ENCODE measurements around the gene KIAA0232.

DNA sequence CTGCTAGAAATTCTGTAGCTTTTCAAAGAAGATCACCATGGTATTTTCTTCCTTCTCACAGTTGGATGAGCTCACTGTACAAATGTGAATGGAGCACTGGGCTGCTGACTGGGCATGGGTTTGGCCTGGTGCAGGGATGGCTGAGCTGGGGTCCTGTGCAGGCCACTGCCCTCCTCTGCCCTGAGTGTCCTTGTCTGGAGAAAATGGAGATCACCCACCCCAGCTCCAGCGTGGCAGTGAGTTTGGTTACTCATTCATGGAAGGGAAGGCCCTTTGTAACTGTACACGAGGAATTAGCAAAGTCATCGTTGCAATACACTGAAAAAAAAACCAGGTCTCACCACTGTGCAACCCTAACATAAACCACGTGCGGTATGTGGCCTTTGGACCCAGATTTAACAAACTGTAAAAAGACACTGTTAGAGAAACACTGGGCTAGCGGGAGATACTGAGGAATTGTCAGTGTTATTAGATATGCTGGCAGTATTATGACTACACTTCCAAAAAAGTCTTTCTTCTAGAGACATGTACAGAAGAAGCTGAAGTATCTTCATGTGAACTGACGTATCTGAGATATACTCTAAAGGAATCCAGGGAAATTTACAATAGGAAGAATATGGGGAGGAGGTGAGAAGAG lies 111.0 kb downstream of the KIAA0232 start:
- TF ChIP-seq, protein P1, sequence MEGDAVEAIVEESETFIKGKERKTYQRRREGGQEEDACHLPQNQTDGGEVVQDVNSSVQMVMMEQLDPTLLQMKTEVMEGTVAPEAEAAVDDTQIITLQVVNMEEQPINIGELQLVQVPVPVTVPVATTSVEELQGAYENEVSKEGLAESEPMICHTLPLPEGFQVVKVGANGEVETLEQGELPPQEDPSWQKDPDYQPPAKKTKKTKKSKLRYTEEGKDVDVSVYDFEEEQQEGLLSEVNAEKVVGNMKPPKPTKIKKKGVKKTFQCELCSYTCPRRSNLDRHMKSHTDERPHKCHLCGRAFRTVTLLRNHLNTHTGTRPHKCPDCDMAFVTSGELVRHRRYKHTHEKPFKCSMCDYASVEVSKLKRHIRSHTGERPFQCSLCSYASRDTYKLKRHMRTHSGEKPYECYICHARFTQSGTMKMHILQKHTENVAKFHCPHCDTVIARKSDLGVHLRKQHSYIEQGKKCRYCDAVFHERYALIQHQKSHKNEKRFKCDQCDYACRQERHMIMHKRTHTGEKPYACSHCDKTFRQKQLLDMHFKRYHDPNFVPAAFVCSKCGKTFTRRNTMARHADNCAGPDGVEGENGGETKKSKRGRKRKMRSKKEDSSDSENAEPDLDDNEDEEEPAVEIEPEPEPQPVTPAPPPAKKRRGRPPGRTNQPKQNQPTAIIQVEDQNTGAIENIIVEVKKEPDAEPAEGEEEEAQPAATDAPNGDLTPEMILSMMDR (optimal IDR thresholded peaks at IDR 0.05 in 1 of 3, IDR thresholded peaks at IDR 0.05 in 1 of 3, conservative IDR thresholded peaks at IDR 0.05 in 1 of 3; ENCODE audit: extremely low read depth in 1 of 3, insufficient read depth in 2 of 3, low read length in 3 of 3), result no peak
- TF ChIP-seq EZH2 (IDR thresholded peaks at IDR 0.05; ENCODE audit: low read length), result no peak

Measured in keratinocyte (primary cell).